NCI-H226 (cell line): ENCODE data around the gene ZNF804A.
"Not testable (repeated sequence)": the region's sequence is repeated elsewhere in the genome, so short reads cannot be mapped to it uniquely, and the experiment has no call there.

Experiments used
- DNase-seq: peaks from one replicate; pipeline ENCODE4 v3.0.0-alpha.2; 2015

ZNF804A gene

GRCh38 chr2:184834699-184835397, 236.5 kb downstream of the ZNF804A start:
- DNase-seq = peak; percentile 2

DNA sequence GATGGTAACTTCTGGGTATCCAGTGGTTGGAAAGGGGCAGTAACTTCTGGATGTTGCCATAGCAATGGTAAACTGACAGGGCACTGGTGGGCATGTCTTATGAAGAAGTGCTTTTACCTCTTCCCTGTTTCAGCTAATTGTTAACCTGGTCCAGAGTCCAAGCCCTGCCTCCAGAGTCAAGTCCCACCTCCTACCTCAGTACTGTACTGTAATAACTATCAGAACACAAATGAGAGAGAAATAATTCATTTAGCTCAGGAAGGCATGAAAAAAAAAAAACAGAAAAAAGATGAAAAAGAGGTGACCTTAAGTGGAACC, 237.0 kb downstream of the ZNF804A start:
- DNase-seq = no peak

GRCh38 chr2:184847331-184847730, 249.0 kb downstream of the ZNF804A start:
- DNase-seq = no peak

DNA sequence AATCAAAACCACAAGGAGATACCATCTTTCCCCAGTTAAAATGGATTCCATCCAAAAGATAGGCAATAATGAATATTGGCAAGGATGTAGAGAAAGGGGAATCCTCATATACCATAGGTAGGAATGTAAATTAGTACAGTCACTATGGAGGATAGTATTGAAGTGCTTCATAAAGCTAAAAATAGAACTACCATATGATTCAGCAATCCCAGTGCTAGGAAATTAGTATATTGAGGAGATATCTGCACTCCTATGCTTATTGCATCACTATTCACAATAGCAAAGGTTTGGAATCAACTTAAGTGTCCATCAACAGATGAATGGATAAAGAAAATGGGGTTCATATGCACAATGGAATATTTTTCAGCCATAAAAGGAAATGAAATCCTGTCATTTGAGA, 251.2 kb downstream of the ZNF804A start:
- no peak for DNase-seq

- no peak for DNase-seq
Measured at GRCh38 chr2:184851576-184851975, 253.2 kb downstream of the ZNF804A start.

- no peak for DNase-seq
Measured at GRCh38 chr2:184859187-184859586, 260.9 kb downstream of the ZNF804A start.

- DNase-seq = no peak
Measured at GRCh38 chr2:184860744-184861143, 262.4 kb downstream of the ZNF804A start.

DNA sequence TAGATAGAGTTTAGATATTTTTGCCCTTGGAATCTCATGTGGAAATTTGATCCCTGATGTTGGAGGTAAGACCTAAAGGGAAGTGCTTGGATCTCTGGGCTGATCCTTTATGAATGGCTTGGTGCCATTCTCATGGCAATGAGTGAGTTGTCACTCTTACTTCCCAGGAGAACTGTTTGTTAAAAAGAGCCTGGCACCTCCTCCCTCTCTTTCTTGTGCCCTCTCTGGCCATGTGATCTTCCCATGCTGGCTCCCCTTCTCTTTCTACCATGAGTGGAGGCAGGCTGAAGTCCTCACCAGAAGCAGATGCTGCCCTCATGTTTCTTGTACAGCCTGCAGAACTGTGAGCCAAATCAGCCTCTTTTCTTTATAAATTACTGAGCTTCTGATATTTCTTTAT, 276.9 kb downstream of the ZNF804A start:
- no peak for DNase-seq

GRCh38 chr2:184875911-184876310, 277.6 kb downstream of the ZNF804A start:
- DNase-seq = peak; percentile 6

- peak; percentile 26 for DNase-seq
Measured at GRCh38 chr2:184877909-184878308, 279.6 kb downstream of the ZNF804A start.

GRCh38 chr2:184879671-184880070, 281.3 kb downstream of the ZNF804A start:
- DNase-seq = peak; percentile 80

DNA sequence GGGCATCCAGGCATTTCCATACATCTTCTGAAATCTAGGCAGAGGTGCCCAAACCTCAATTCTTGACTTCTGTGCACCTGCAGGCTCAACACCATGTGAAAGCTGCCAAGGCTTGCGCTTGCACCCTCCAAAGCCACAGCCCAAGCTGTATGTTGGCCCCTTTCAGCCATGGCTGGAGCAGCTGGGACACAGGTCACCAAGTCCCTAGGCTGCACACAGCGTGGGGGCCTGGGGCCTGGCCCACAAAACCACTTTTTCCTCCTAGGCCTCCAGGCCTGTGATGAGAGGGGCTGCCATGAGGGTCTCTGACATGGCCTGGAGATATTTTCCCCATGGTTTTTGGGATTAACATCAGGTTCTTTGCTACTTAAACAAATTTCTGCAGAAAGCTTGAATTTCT, 288.3 kb downstream of the ZNF804A start:
- not testable (repeated sequence) for DNase-seq

GRCh38 chr2:184890311-184890710, 292.0 kb downstream of the ZNF804A start:
- DNase-seq = peak; percentile 9

DNA sequence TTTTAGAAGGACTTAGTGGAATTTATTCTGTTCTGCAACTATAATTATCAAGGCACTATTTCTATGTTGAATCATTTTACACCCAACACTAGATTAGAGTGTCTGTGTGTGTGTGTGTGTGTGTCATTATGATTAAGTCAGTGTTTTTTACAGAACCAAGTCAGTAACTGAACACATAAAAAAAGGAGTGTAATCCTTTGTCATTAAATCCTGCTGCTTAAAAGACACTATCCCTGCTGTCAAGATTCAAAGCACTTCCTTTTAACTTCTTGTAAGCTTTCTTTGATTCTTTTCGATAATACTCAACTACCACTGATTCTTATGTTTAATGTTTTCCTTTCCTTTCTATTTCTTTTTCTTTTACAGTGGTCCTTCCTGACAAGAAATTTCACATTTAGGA, 306.7 kb downstream of the ZNF804A start:
- DNase-seq = no peak

DNA sequence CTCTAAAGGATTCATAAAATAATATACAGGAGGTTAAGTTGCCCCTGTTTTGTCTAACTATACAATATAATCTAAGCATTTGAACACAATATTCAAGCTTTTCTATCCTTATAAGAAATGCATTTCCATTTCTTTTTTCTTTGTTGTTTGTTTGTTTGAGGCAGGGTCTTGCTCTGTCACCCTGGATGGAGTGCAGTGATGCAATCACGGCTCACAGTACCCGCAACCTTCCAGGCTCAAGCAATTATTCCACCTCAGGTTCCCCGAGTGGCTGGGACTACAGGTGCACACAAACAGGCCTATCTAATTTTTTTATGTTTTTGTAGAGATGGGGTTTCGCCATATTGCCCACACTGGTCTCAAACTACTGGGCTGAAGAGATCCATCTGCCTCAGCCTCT, 307.8 kb downstream of the ZNF804A start:
- no peak for DNase-seq

DNA sequence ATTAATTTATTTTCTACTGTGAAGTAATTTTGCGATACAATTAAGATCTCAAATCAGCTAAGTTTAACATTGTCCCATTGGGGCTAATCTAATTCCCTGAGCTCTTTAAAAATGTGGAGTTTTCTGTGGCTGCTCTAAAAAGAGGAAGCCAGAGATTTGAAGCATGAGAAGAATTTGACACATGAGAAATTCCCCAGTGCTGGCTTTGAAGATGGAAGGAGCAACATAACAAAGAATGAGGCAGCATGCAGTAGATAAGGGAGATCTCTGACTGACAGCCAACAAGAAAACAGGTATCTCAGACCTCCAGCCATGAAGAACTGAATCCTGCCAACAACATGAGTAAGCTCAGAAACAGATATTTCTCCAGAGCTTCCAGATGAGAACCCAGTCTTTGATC, 308.4 kb downstream of the ZNF804A start:
- peak; percentile 95 for DNase-seq

GRCh38 chr2:184908966-184909365, 310.6 kb downstream of the ZNF804A start:
- no peak for DNase-seq

DNA sequence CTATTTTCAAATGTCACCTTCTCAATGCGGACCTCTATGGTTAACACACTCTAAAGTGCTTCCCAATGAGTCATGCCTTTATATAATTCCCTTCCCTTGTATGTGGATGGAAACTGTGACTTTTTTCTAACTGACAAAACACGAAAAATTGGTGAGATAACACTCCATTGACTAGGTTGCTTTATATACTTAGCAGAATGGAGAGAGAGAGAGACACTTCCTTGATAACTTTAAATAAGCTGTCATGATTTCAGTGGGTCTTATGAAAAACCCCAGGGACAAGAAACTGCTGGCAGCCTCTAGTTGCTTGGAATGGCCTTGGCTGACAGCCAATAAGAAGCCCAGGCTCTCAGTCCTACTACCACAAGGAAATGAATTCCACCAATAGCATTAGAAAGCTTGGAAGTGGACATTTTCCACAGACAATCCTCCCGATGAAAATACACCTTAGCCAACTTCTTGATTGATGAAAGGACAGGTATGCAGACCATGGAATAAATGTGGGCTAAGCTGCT, 322.2 kb downstream of the ZNF804A start:
- no peak for DNase-seq

GRCh38 chr2:184921676-184922075, 323.3 kb downstream of the ZNF804A start:
- no peak for DNase-seq

GRCh38 chr2:184923751-184924150, 325.4 kb downstream of the ZNF804A start:
- DNase-seq = peak; percentile 13

- DNase-seq = no peak
Measured at GRCh38 chr2:184927040-184927439, 328.7 kb downstream of the ZNF804A start.

DNA sequence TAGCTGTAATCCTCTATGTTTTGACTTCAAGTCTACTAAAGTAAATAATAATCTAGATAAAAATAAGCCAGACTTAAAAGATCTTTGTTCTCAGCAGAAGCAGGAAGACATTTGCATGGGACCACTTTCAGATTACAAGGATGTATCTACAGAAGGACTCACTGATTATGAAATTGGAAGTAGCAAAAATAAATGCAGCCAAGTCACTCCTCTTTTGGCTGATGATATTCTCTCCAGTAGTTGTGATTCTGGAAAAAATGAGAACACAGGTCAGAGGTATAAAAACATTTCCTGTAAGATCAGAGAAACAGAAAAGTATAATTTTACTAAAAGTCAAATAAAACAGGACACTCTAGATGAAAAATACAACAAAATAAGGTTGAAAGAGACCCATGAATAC, 338.4 kb downstream of the ZNF804A start:
- no peak for DNase-seq

GRCh38 chr2:184938221-184938985, 340.1 kb downstream of the ZNF804A start:
- DNase-seq = no peak

DNA sequence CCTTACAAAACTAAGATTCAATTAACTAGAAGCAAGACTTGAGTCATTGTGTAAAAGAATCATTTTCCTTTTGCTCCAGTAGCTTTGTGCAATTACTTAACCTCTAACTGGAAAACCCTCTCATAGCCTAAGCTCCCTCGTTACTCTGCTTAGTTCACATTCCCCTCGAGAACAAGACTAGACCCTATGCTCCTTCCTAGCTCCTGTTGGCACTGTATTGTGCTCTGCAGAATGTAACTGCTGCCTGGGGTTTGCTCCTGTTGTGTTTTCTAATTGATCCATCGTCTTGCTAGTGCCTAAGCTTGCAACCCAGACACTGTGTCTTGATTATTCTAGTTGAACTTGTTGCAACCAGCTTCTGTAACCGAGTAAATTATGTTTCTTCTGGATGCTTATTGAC, 347.0 kb downstream of the ZNF804A start:
- no peak for DNase-seq

DNA sequence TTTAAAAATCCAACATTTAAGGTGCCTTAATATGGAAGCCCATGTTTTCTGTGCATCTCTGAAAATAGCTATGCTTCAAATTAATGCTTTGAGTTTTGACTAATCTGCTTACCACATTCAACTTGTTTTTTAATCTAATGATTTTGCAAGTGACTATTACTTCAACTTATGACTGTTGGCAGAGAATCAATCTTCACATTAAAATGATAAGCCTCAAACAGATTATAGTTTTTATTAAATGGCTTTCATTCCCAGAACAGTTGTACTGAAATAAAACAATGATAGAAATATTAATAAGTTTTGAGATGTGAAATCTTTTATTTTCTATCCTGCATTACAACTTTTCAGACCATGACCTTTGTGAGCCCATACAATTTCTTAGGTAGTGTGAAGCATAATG, 347.5 kb downstream of the ZNF804A start:
- DNase-seq = no peak
